Measurements from ENCODE around the gene PTPRS.

Gene PTPRS

GRCh38 chr19:5293612-5294378 is 46.8 kb downstream of the PTPRS start:
- Histone ChIP-seq H3K9me3 (ENCODE audit: insufficient read depth, low read length, severe bottlenecking) (no peaks in the 10 kb centered on the region), H3K79me2 (ENCODE audit: insufficient read depth, low read length) (no peaks in the 10 kb centered on the region), H3K4me1 (ENCODE audit: insufficient read depth, low read length) (no peaks in the 10 kb centered on the region), H2AFZ (ENCODE audit: low read depth, low read length) (no peak overlapping the region), H3K9ac (ENCODE audit: low read depth, low read length) (no peak overlapping the region), H3K27ac (ENCODE audit: low read length) (no peak overlapping the region), H3K4me2 (ENCODE audit: insufficient read depth, low read length) (no peak overlapping the region), H3K4me3 (ENCODE audit: low read depth in 1 of 2, low read length in 2 of 2) (no peak overlapping the region), H3K36me3 (ENCODE audit: insufficient read depth, low read length) (no peaks in the 10 kb centered on the region), H3K27me3 (ENCODE audit: insufficient read depth, low read length, poor library complexity) (no peaks in the 10 kb centered on the region), H4K20me1 (ENCODE audit: insufficient read depth, low read length) (no peaks in the 10 kb centered on the region)
- TF ChIP-seq CTCF (IDR thresholded peaks at IDR 0.05; ENCODE audit: borderline replicate concordance, extremely low read depth, low read length, poor library complexity, severe bottlenecking) (no peak), EZH2 (IDR thresholded peaks at IDR 0.05; ENCODE audit: borderline replicate concordance, low read depth, low read length, severe bottlenecking) (no peak)
- DNase-seq: no peak
- ATAC-seq (ENCODE audit: insufficient read depth, low read depth): no peak

GRCh38 chr19:5292822-5293611 is 47.6 kb downstream of the PTPRS start:
- H3K27me3 ChIP-seq (ENCODE audit: insufficient read depth, low read length, poor library complexity): no peaks in the 10 kb centered on the region
- no peaks in the 10 kb centered on the region for H3K9me3 ChIP-seq (ENCODE audit: insufficient read depth, low read length, severe bottlenecking)
- no peak overlapping the region for H3K4me2 ChIP-seq (ENCODE audit: insufficient read depth, low read length)
- H3K4me3 ChIP-seq (ENCODE audit: low read depth in 1 of 2, low read length in 2 of 2): no peak overlapping the region
- H3K9ac ChIP-seq (ENCODE audit: low read depth, low read length): no peak overlapping the region
- H3K79me2 ChIP-seq (ENCODE audit: insufficient read depth, low read length): no peaks in the 10 kb centered on the region
- no peak overlapping the region for H2AFZ ChIP-seq (ENCODE audit: low read depth, low read length)
- no peaks in the 10 kb centered on the region for H3K36me3 ChIP-seq (ENCODE audit: insufficient read depth, low read length)
- TF ChIP-seq EZH2 (IDR thresholded peaks at IDR 0.05; ENCODE audit: borderline replicate concordance, low read depth, low read length, severe bottlenecking): no peak
- no peak for TF ChIP-seq CTCF (IDR thresholded peaks at IDR 0.05; ENCODE audit: borderline replicate concordance, extremely low read depth, low read length, poor library complexity, severe bottlenecking)
- H3K27ac ChIP-seq (ENCODE audit: low read length): no peak overlapping the region
- no peak for DNase-seq
- no peak for ATAC-seq (ENCODE audit: insufficient read depth, low read depth)
- no peaks in the 10 kb centered on the region for H3K4me1 ChIP-seq (ENCODE audit: insufficient read depth, low read length)
- H4K20me1 ChIP-seq (ENCODE audit: insufficient read depth, low read length): peaks cover 2% of the 10 kb centered on the region; the same call in 1 of the 2 replicates

GRCh38 chr19:5292453-5292821 is 48.2 kb downstream of the PTPRS start:
- ATAC-seq (ENCODE audit: insufficient read depth, low read depth): no peak
- H3K4me3 ChIP-seq (ENCODE audit: low read depth in 1 of 2, low read length in 2 of 2): no peak overlapping the region

More at GRCh38 chr19:5292453-5292821, 48.2 kb downstream of the PTPRS start:
- Histone ChIP-seq H4K20me1 (ENCODE audit: insufficient read depth, low read length) (peaks cover 5% of the 10 kb centered on the region; the same call in 1 of the 2 replicates), H3K4me1 (ENCODE audit: insufficient read depth, low read length) (no peaks in the 10 kb centered on the region), H3K36me3 (ENCODE audit: insufficient read depth, low read length) (no peaks in the 10 kb centered on the region), H3K4me2 (ENCODE audit: insufficient read depth, low read length) (no peak overlapping the region), H3K27ac (ENCODE audit: low read length) (no peak overlapping the region), H3K9ac (ENCODE audit: low read depth, low read length) (no peak overlapping the region), H3K79me2 (ENCODE audit: insufficient read depth, low read length) (no peaks in the 10 kb centered on the region), H3K27me3 (ENCODE audit: insufficient read depth, low read length, poor library complexity) (no peaks in the 10 kb centered on the region), H3K9me3 (ENCODE audit: insufficient read depth, low read length, severe bottlenecking) (no peaks in the 10 kb centered on the region), H2AFZ (ENCODE audit: low read depth, low read length) (no peak overlapping the region)
- no peak for TF ChIP-seq CTCF (IDR thresholded peaks at IDR 0.05; ENCODE audit: borderline replicate concordance, extremely low read depth, low read length, poor library complexity, severe bottlenecking)
- no peak for TF ChIP-seq EZH2 (IDR thresholded peaks at IDR 0.05; ENCODE audit: borderline replicate concordance, low read depth, low read length, severe bottlenecking)
- DNase-seq: no peak
